Measurements from ENCODE around the gene CMSS1. TPM values are rescaled to one million over a fixed set of nuclear protein-coding genes. Genes with fewer than 3 reads are reported as not detected.

The CMSS1 gene
- total RNA-seq, 1 experiment from 2014 or later: 70.6 TPM

- Mint-ChIP-seq H3K4me3 (no peak overlapping the region), H3K27ac (no peak overlapping the region), H3K36me3 (peaks cover 3% of the 10 kb centered on the region; the same call in 1 of the 2 replicates), H3K27me3 (ENCODE audit: low read depth) (no peaks in the 10 kb centered on the region), H3K9me3 (peaks cover 3% of the 10 kb centered on the region; the same call in 1 of the 2 replicates), H3K4me1 (peaks cover 12% of the 10 kb centered on the region)
- CTCF ChIA-PET: no interaction called here
- no peak for DNase-seq (ENCODE audit: low spot score)
- POLR2A ChIA-PET: no interaction called here
- no peak for ATAC-seq
- TF ChIP-seq ATF3 (CRISPR knock-in tag; conservative IDR thresholded peaks at IDR 0.05) (no peak), ESRRA (CRISPR knock-in tag; IDR thresholded peaks at IDR 0.05; ENCODE audit: borderline replicate concordance) (no peak), FOXK1 (CRISPR knock-in tag; IDR thresholded peaks at IDR 0.05) (no peak), TEAD4 (CRISPR knock-in tag; IDR thresholded peaks at IDR 0.05) (no peak), NFE2L1 (CRISPR knock-in tag; IDR thresholded peaks at IDR 0.05) (no peak), CTCF (IDR thresholded peaks at IDR 0.05) (no peak), ATF6 (CRISPR knock-in tag; IDR thresholded peaks at IDR 0.05) (no peak), ARID4B (CRISPR knock-in tag; IDR thresholded peaks at IDR 0.05; ENCODE audit: borderline replicate concordance) (no peak)
Measured at GRCh38 chr3:100120012-100120411, 302.4 kb downstream of the CMSS1 start.

GRCh38 chr3:100120693-100121092 lies 303.0 kb downstream of the CMSS1 start:
- Mint-ChIP-seq H3K27me3 (ENCODE audit: low read depth) (no peaks in the 10 kb centered on the region), H3K4me3 (no peak overlapping the region), H3K36me3 (peaks cover 3% of the 10 kb centered on the region; the same call in 1 of the 2 replicates), H3K4me1 (peaks cover 12% of the 10 kb centered on the region), H3K27ac (no peak overlapping the region), H3K9me3 (peaks cover 3% of the 10 kb centered on the region; the same call in 1 of the 2 replicates)
- CTCF ChIA-PET: no interaction called here
- no peak for DNase-seq (ENCODE audit: low spot score)
- ATAC-seq: no peak
- POLR2A ChIA-PET: no interaction called here
- TF ChIP-seq ZNF532 (CRISPR knock-in tag; IDR thresholded peaks at IDR 0.05; ENCODE audit: borderline replicate concordance): no peak
- TF ChIP-seq SMAD4 (CRISPR knock-in tag; IDR thresholded peaks at IDR 0.05): no peak
- no peak for TF ChIP-seq SP1 (CRISPR knock-in tag; conservative IDR thresholded peaks at IDR 0.05)
- TF ChIP-seq USF1 (CRISPR knock-in tag; IDR thresholded peaks at IDR 0.05): no peak
- no peak for TF ChIP-seq RORB (CRISPR knock-in tag; IDR thresholded peaks at IDR 0.05)
- no peak for TF ChIP-seq NR3C1 (CRISPR knock-in tag; conservative IDR thresholded peaks at IDR 0.05; ENCODE audit: low read depth)
- TF ChIP-seq HMGXB4 (CRISPR knock-in tag; IDR thresholded peaks at IDR 0.05): no peak
- no peak for TF ChIP-seq E2F1 (CRISPR knock-in tag; IDR thresholded peaks at IDR 0.05)
- no peak for TF ChIP-seq ZNF232 (CRISPR knock-in tag; IDR thresholded peaks at IDR 0.05)
